T follicular helper cell (primary cell): ENCODE measurements around the gene TMEM50B.
"Not testable (repeated sequence)": the region's sequence is repeated elsewhere in the genome, so short reads cannot be mapped to it uniquely, and the experiment has no call there.

Source experiments
- DNase-seq: peaks from one replicate; pipeline ENCODE4 v3.0.0-alpha.2; 2020; ENCODE audit warnings: low read depth
- total RNA-seq, 2 experiments: gene quantifications; one replicate each; lab custom pipeline; 2026; lab: John Stamatoyannopoulos, UW

TMEM50B gene
- 24.5 to 87.8 reads per million in 2 experiments for total RNA-seq

- DNase-seq = peak; percentile 95
Observed at GRCh38 chr21:33479679-33480480, at the start of gene TMEM50B. Gene TMEM50B, minus strand, starts transcription at chr21:33479974. Its CDS starts 11,089 bp downstream, at chr21:33468885.

DNA sequence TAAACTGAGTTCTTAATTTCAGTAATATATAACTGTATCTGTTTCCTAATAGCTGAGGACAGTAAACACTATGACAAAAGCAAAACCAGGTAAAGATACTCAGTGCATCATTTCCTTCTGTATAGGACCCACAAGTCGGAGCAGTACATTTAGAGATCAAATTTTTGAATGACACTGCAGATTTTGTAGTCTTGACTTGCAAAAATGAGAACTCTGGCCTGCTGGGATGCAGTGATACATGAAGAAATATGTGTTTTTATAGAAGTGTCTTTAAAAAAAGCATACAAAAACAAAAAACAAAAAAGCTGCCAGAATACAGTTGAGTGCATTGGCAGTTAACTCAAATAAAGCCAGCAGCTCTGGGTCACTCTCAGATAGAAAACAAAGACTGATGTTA, 43.2 kb upstream of the TMEM50B start:
- DNase-seq = no peak

DNA sequence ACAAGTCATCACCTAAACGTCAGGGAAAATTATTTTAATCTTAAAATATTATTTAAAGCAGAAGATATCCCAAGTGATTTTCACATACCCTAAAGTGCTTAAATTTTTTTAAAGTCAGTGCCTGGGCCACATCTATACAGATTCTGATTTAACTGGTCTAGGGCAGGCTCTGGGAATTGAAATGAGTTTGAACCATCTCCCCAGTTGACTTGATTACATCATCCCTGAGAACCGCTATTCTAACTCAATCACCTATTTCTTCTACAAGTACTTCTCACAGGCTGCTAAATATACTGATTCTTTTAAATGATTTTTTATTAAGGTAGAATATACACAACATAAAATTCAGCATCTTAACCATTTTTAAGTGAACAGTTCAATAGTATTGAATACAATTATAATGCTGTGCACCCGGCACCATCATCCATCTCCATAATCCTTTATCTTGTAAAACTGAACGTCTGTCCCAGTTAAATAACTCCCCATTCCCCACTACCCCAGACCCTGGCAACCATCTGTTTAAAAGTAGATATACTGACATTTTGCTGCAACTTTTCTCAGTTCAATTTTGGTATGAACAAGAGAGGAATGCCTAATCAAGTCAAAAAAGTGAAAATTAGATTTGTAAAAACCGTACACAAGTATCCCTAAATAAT, 42.7 kb upstream of the TMEM50B start:
- no peak for DNase-seq

- no peak for DNase-seq
Observed at GRCh38 chr21:33518899-33519298, 39.1 kb upstream of the TMEM50B start.

- DNase-seq = no peak
Observed at GRCh38 chr21:33514229-33514628, 34.5 kb upstream of the TMEM50B start.

- no peak for DNase-seq
Observed at GRCh38 chr21:33512481-33512880, 32.7 kb upstream of the TMEM50B start.

- DNase-seq = no peak
Observed at GRCh38 chr21:33511639-33512038, 31.9 kb upstream of the TMEM50B start.

DNA sequence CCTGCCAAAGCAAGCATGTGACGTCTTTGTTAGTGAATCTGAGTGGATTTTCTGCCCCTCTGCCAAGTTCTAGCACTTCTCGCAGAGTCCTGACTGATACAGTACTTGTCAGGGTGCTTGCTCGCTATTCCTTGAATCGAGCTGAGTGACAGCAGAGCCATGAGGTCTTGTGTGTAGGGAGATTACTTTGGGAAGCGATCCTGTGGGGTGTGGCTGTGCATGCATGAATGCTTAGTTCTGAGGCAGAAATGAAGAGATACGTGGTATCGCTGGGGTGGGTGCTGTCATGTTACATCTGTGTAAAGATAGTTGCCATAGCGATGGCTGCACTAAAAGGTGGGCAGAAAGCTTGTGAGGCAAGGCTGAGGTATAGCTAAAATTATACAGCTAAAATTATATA, 31.1 kb upstream of the TMEM50B start:
- DNase-seq = no peak

DNA sequence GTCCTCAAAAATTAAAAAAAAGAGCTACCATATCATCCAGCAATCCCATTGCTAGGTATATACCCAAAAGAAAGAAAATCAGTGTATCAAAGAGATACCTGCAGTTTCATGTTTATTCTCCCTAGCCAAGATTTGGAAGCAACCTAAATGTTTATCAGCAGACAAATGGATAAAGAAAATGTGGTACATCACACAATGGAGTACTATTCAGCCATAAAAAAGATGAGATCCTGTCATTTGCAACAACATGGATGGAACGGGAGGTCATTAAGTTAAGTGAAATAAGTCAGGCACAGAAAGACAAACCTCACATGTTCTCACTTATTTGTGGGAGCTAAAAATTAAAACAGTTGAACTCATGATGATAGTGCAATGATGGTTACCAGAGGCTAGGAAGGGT, 27.2 kb upstream of the TMEM50B start:
- DNase-seq = not testable (repeated sequence)

GRCh38 chr21:33505833-33506232, 26.1 kb upstream of the TMEM50B start:
- no peak for DNase-seq

- no peak for DNase-seq
Observed at GRCh38 chr21:33496345-33496744, 16.6 kb upstream of the TMEM50B start.

GRCh38 chr21:33495743-33496142, 16.0 kb upstream of the TMEM50B start:
- DNase-seq = no peak

GRCh38 chr21:33493756-33494155, 14.0 kb upstream of the TMEM50B start:
- DNase-seq = no peak

DNA sequence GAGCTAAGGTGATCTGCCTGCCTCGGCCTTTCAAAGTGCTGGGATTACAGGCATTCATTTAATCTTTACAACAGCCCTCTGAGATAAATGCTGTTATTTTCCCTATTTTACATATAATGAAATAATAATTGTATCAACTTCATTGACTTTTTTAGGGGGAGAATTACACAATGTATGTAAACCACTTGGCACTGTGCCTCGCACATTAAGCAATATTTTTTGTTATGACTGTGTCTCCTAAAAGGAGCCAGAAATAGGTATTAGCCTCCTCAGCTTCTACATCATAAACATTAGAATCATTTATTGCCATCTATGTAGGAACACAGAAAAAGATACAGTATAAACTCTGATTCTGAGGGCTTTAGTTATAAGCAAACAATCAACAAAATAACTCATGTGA, 12.8 kb upstream of the TMEM50B start:
- DNase-seq = no peak

DNA sequence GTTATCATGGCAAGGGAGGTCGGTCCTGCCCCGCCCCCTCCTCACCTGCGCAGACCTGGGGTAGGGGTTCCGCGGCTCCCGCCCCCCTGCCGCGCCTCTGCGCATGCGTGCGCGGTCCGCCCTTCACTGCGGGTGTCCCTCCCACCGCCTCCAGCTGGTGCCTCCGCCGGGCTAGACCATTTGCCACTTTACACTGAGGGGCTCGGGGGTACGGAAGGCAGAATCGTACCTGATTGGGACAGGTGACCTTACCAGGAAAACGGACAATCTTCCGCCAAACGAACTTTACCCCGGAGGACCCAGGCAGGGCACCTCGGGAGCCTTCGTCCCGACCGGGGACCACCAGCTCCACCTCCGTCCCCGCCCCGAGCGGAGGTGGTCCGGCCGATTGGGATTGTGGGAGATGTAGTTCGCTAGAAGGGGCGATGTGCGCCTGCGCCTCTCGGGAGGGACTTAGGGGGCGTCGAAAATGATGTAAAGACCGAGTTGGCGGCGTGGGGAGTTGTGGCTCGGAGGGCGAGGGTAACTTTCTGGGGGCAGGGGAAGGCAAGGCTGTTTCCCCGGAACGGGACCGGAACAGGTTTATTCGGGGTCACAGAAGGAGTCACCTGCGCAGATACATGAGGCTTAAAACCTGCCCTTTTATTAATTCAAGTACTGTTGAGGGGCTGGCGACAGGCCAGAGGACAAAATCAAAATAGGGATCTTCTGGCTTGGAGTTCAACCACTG, 11.8 kb upstream of the TMEM50B start, which contains the start of gene DNAJC28:
DNAJC28 (minus strand) TSS at position 344 of the 730 bp plus-strand sequence. CDS start 2,323 bp downstream, outside the sequence.
- peak; percentile 89 for DNase-seq

- DNase-seq = no peak
Observed at GRCh38 chr21:33490991-33491372, 11.2 kb upstream of the TMEM50B start.

- DNase-seq = no peak
Observed at GRCh38 chr21:33488936-33489335, 9.2 kb upstream of the TMEM50B start.

DNA sequence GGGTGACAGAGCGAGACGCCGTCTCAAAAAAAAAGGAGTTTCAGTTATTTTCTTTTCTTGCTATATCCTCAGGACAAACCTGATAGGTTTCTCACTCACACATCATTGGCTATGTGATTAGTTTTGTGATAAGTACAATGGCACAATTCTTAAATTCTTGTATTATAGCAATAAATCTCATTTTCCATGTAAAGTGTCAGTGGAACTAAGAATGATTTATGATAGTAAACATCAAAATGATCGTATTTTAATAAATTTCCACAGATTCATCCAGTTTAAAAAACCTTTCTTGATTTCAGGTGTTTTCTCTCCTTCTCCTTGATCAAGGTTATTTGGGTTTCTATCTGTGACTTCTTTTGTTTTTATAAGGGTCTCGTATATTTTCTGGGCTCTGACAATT, 8.2 kb upstream of the TMEM50B start:
- no peak for DNase-seq

DNA sequence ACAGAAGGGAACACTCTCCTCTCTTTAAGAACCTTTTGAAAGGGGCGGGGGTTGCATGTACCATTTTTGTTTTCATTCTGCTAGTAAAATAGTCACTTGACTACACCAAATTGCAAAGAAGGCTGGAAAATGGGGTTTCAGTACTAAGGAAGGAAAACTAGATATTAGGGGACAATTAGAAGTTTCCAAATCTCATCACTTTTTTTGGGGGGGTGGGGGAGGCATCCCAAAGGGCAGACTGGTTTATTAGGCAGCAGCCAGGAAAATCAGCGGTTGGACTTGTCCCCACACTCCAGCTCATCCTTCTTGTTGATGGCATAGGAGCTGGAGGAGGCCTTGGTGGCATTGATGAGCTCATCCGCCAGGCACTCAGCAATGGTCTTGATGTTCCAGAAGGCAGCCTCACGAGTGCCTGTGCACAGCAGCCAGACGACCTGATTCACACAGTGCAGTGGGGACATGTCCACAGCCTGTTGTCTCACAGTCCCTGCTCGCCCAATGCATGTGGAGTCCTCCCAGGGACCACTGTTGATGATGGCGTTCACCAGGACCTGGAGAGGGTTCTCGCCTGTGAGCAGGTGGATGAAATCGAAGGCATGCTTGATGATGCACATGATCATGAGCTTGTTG, 1.7 kb upstream of the TMEM50B start:
- DNase-seq = no peak

- DNase-seq = no peak
Observed at GRCh38 chr21:33480481-33481103, 818 bp upstream of the TMEM50B start.

- DNase-seq = peak; percentile 25
Observed at GRCh38 chr21:33478935-33479678, 667 bp downstream of the TMEM50B start.
